Subcutaneous preadipocyte (primary cell): ENCODE data around the gene CSN2. TPM values are rescaled to one million over a fixed set of nuclear protein-coding genes. Genes with fewer than 3 reads are reported as not detected.

Experiments used
- total RNA-seq: library from RNA; depleted of rRNA; stranded (reverse); fragments of >200 nt; gene quantifications from 2 replicates; pipeline ENCODE4 v1.2.3, GENCODE V29; 2012

Gene CSN2
- not detected in 2 replicates for total RNA-seq

GRCh38 chr4:69965628-69966027 lies at the start of gene CSN2:
Gene CSN2 (minus strand): TSS chr4:69965728. CDS start chr4:69960995, 4,733 bp downstream.

GRCh38 chr4:69995526-69996016 lies 30.0 kb upstream of the CSN2 start, which contains the start of gene STATH:
Gene STATH (plus strand): TSS chr4:69995966. CDS start chr4:69998438, 2,472 bp downstream.

DNA sequence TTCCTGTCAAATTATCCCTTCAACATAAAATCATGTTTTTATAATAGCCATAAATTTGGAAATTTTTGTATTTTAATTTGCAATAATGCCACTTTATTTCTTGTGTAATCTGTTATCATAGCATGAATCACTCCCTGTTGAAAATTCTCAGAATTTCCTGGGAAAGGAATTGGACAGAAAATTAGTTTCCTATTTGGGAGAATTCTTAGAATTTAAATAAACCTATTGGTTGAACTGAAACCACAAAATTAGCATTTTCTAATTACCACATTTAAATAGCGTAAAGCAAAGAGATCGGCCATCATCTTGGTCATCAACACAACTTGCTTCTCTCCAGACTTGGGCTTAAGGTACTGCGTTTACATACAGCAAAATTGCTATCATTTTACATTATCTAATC lies 34.8 kb downstream of the CSN2 start, which contains the start of gene CSN1S1:
Gene CSN1S1, plus strand, starts transcription at position 301 of the 400 bp plus-strand sequence. CDS start 1,488 bp downstream, outside the sequence.

Other genes with a start within 250 kb of the CSN2 start
- gene SULT1B1, start 205.1 kb downstream of the CSN2 start, total RNA-seq, result 3.3 and 10.6 TPM in 2 replicates
- gene SULT1E1, start 105.6 kb downstream of the CSN2 start, total RNA-seq, result 0.37 and 0.39 TPM in 2 replicates
- not detected in 2 replicates for gene CSN1S1, start 34.7 kb downstream of the CSN2 start, total RNA-seq
- gene STATH, start 30.2 kb upstream of the CSN2 start, total RNA-seq, result not detected in 2 replicates
- gene HTN3, start 62.7 kb upstream of the CSN2 start, total RNA-seq, result not detected in 2 replicates
- not detected in 2 replicates for gene HTN1, start 84.7 kb upstream of the CSN2 start, total RNA-seq
- gene PRR27, start 188.5 kb upstream of the CSN2 start, total RNA-seq, result not detected in 2 replicates
- gene ODAM, start 230.0 kb upstream of the CSN2 start, total RNA-seq, result not detected in 2 replicates